ENCODE measurements around the gene DNAJC1. TPM values are rescaled to one million over a fixed set of nuclear protein-coding genes. Genes with fewer than 3 reads are reported as not detected.
A peak's percentile ranks its signal among the peaks of the same experiment; 100 is the strongest.

The DNAJC1 gene
- total RNA-seq, 1 experiment from 2014 or later, result 13.2 TPM

DNA sequence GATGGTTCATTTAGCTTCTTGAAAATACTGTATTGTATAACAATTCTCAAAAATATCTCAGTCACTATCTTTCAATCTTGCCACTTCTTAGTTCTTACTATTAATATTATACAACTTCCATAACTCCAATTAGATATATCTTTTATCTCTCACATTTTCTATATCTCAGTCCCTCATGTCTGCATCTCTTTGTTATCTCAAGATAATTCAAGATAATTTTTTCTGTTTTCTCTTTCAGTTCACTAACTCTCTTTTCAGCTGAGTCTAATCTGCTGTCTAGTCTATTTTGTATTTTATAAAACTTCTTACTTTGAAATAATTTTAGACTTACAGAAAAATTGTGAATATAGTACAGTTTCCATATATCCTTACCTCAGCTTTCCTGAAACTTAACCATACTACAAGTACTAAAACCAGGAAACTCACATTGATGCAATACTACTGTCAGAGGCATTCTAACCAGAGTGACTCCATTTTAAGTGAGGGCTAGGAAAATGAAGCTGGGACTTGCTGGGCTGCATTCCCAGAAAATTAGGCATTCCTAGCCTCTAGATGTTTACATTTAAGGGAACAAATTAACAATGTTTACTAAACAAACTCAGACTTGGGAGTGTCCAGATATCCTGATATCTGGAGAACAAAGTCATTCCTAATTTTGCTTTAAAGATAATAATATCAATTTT lies 38.4 kb downstream of the DNAJC1 start (continued):
- TF ChIP-seq RORB (CRISPR knock-in tag; IDR thresholded peaks at IDR 0.05) (no peak), NFYB (CRISPR knock-in tag; conservative IDR thresholded peaks at IDR 0.05; ENCODE audit: low read depth) (no peak)

DNA sequence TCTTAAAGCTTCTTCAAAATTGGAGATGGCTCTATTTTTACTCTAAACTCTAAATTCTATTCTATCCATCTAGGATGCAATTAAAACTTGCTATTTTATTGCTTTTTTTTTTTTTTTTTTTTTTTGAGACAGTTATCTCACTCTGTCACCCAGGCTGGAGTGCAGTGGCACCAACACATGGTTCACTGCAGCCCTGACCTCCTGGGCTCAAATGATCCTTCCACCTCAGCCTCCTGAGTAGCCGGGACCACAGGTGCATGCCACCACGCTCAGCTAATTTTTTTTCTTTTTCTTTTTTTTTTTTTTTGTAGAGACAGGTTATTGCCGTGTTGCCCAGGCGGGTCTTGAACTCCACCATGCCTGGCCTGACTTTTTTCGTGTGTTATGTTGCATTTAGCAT lies 41.2 kb downstream of the DNAJC1 start:
- H3K4me1 Mint-ChIP-seq, result peaks cover 3% of the 10 kb centered on the region; the same call in 1 of the 2 replicates
- peaks cover 7% of the 10 kb centered on the region for H3K36me3 Mint-ChIP-seq
- no peak overlapping the region for H3K4me3 Mint-ChIP-seq
- no peak overlapping the region for H3K27ac Mint-ChIP-seq
- DNase-seq (ENCODE audit: low spot score) (no peak), ATAC-seq (no peak)
- POLR2A ChIA-PET, result interaction anchor here (0.6 kb wide), 1 partner anchor 596 kb away, joined by 3 read pairs; no protein-coding TSS in a partner anchor
- CTCF ChIA-PET, result no interaction called here
- peaks cover 13% of the 10 kb centered on the region for H3K9me3 Mint-ChIP-seq
- TF ChIP-seq, protein P1, sequence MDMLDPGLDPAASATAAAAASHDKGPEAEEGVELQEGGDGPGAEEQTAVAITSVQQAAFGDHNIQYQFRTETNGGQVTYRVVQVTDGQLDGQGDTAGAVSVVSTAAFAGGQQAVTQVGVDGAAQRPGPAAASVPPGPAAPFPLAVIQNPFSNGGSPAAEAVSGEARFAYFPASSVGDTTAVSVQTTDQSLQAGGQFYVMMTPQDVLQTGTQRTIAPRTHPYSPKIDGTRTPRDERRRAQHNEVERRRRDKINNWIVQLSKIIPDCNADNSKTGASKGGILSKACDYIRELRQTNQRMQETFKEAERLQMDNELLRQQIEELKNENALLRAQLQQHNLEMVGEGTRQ (CRISPR knock-in tag; IDR thresholded peaks at IDR 0.05), result no peak
- TF ChIP-seq NR2C2 (CRISPR knock-in tag; IDR thresholded peaks at IDR 0.05) (no peak), GABPB1 (CRISPR knock-in tag; IDR thresholded peaks at IDR 0.05) (no peak), ZBTB21 (CRISPR knock-in tag; IDR thresholded peaks at IDR 0.05; ENCODE audit: borderline replicate concordance) (no peak)
- no peaks in the 10 kb centered on the region; the same call in 1 of the 2 replicates for H3K27me3 Mint-ChIP-seq (ENCODE audit: low read depth)

DNA sequence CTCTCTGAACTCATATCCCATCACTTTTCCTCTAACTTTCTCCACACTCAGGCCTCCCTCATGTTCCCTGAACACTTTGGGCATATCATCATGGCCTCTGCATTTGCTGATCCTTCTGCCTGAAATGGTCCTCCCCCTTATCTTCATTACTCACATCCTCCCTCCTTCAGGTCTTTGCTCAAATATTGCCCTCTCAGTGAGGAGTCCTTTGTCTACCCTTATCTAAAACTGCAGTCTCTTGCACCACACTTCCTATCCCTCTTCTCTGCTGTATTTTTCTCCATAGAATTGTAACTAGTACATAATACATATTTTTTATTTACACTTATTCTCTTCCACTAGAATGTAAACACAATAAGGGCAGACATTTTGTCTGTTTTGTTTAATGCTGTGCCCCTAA lies 41.7 kb downstream of the DNAJC1 start:
- Mint-ChIP-seq H3K9me3 (peaks cover 13% of the 10 kb centered on the region), H3K4me3 (no peak overlapping the region), H3K27me3 (ENCODE audit: low read depth) (no peaks in the 10 kb centered on the region; the same call in 1 of the 2 replicates), H3K4me1 (peaks cover 3% of the 10 kb centered on the region; the same call in 1 of the 2 replicates), H3K27ac (no peak overlapping the region), H3K36me3 (peaks cover 7% of the 10 kb centered on the region)
- TF ChIP-seq MYBL2 (CRISPR knock-in tag; IDR thresholded peaks at IDR 0.05), result no peak
- DNase-seq (ENCODE audit: low spot score) (no peak), ATAC-seq (no peak)
- ChIA-PET POLR2A (interaction anchor here (0.6 kb wide), 1 partner anchor 595 kb away, joined by 3 read pairs; no protein-coding TSS in a partner anchor), CTCF (no interaction called here)

DNA sequence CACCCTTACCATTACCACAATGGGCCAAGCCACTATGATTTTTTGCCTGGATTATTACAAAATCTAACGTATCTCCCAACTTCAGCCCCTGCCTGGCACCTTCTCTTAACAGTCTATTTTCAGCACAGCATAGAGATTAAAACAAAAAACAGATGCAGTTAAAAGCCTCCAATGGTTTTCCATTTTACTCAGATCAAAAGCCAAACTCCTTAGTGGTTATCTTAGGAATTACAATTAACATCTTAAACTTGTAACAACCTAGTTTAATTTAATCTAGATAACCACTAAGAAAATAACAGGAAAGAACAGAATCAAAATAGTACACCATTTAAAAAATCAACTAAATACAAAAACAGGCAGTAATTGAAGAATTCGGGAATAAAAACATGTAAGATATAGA lies 43.5 kb downstream of the DNAJC1 start:
- ChIA-PET CTCF (no interaction called here), POLR2A (no interaction called here)
- ATAC-seq, result no peak
- TF ChIP-seq, protein P2, sequence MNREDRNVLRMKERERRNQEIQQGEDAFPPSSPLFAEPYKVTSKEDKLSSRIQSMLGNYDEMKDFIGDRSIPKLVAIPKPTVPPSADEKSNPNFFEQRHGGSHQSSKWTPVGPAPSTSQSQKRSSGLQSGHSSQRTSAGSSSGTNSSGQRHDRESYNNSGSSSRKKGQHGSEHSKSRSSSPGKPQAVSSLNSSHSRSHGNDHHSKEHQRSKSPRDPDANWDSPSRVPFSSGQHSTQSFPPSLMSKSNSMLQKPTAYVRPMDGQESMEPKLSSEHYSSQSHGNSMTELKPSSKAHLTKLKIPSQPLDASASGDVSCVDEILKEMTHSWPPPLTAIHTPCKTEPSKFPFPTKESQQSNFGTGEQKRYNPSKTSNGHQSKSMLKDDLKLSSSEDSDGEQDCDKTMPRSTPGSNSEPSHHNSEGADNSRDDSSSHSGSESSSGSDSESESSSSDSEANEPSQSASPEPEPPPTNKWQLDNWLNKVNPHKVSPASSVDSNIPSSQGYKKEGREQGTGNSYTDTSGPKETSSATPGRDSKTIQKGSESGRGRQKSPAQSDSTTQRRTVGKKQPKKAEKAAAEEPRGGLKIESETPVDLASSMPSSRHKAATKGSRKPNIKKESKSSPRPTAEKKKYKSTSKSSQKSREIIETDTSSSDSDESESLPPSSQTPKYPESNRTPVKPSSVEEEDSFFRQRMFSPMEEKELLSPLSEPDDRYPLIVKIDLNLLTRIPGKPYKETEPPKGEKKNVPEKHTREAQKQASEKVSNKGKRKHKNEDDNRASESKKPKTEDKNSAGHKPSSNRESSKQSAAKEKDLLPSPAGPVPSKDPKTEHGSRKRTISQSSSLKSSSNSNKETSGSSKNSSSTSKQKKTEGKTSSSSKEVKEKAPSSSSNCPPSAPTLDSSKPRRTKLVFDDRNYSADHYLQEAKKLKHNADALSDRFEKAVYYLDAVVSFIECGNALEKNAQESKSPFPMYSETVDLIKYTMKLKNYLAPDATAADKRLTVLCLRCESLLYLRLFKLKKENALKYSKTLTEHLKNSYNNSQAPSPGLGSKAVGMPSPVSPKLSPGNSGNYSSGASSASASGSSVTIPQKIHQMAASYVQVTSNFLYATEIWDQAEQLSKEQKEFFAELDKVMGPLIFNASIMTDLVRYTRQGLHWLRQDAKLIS (CRISPR knock-in tag; IDR thresholded peaks at IDR 0.05; ENCODE audit: borderline replicate concordance), result no peak
- TF ChIP-seq, protein P3, sequence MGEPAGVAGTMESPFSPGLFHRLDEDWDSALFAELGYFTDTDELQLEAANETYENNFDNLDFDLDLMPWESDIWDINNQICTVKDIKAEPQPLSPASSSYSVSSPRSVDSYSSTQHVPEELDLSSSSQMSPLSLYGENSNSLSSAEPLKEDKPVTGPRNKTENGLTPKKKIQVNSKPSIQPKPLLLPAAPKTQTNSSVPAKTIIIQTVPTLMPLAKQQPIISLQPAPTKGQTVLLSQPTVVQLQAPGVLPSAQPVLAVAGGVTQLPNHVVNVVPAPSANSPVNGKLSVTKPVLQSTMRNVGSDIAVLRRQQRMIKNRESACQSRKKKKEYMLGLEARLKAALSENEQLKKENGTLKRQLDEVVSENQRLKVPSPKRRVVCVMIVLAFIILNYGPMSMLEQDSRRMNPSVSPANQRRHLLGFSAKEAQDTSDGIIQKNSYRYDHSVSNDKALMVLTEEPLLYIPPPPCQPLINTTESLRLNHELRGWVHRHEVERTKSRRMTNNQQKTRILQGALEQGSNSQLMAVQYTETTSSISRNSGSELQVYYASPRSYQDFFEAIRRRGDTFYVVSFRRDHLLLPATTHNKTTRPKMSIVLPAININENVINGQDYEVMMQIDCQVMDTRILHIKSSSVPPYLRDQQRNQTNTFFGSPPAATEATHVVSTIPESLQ (CRISPR knock-in tag; IDR thresholded peaks at IDR 0.05), result no peak
- TF ChIP-seq ZNF396 (CRISPR knock-in tag; IDR thresholded peaks at IDR 0.05; ENCODE audit: borderline replicate concordance) (no peak), ZNF138 (CRISPR knock-in tag; conservative IDR thresholded peaks at IDR 0.05) (no peak), ETV6 (CRISPR knock-in tag; IDR thresholded peaks at IDR 0.05) (no peak), SMAD3 (CRISPR knock-in tag; IDR thresholded peaks at IDR 0.05; ENCODE audit: borderline replicate concordance) (no peak), TEAD1 (CRISPR knock-in tag; IDR thresholded peaks at IDR 0.05) (no peak), MXD4 (CRISPR knock-in tag; IDR thresholded peaks at IDR 0.05; ENCODE audit: borderline replicate concordance) (no peak), OVOL2 (CRISPR knock-in tag; IDR thresholded peaks at IDR 0.05; ENCODE audit: borderline replicate concordance) (no peak)
- TF ChIP-seq, protein P1 (CRISPR knock-in tag; IDR thresholded peaks at IDR 0.05), result no peak
- TF ChIP-seq, protein P4, sequence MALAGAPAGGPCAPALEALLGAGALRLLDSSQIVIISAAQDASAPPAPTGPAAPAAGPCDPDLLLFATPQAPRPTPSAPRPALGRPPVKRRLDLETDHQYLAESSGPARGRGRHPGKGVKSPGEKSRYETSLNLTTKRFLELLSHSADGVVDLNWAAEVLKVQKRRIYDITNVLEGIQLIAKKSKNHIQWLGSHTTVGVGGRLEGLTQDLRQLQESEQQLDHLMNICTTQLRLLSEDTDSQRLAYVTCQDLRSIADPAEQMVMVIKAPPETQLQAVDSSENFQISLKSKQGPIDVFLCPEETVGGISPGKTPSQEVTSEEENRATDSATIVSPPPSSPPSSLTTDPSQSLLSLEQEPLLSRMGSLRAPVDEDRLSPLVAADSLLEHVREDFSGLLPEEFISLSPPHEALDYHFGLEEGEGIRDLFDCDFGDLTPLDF (CRISPR knock-in tag; IDR thresholded peaks at IDR 0.05), result no peak
- Mint-ChIP-seq H3K27me3 (ENCODE audit: low read depth) (no peaks in the 10 kb centered on the region; the same call in 1 of the 2 replicates), H3K27ac (peak overlapping the region; percentile 22; the same call in 1 of the 2 replicates), H3K36me3 (peaks cover 6% of the 10 kb centered on the region), H3K4me3 (no peak overlapping the region), H3K9me3 (peaks cover 6% of the 10 kb centered on the region), H3K4me1 (peaks cover 3% of the 10 kb centered on the region; the same call in 1 of the 2 replicates)
- no peak for DNase-seq (ENCODE audit: low spot score)

Measured in WTC11 (cell line).